GM12892 (cell line): ENCODE measurements around the gene TFPI.

Experiments used
- DNase-seq: peaks from one replicate; pipeline ENCODE4 v3.0.0; 2011; ENCODE audit not compliant: insufficient read length
- FAIRE-seq: peaks from 2 replicates; lab custom pipeline; 2011; peaks lifted over from hg19 to GRCh38; lab: Jason Lieb, UNC
- POLR2A ChIP-seq: IDR thresholded peaks from 2 replicates; pipeline ENCODE4 v1.6.1; 2011; ENCODE audit warnings: low read depth, low read length, control low read depth
- POLR2AphosphoS5 ChIP-seq: IDR thresholded peaks from 2 replicates; pipeline ENCODE4 v1.6.1; 2011; ENCODE audit warnings: low read depth, low read length, control low read depth
- TAF1 ChIP-seq: IDR thresholded peaks from 2 replicates; pipeline ENCODE4 v1.6.1; 2011; ENCODE audit warnings: low read depth, mild to moderate bottlenecking, control low read depth, low read length, borderline replicate concordance

Gene TFPI

GRCh38 chr2:187440101-187440675, 114.0 kb downstream of the TFPI start:
- no peak for TF ChIP-seq POLR2A
- TF ChIP-seq POLR2AphosphoS5, result no peak
- no peak for TF ChIP-seq TAF1
- FAIRE-seq (no peak), DNase-seq (no peak)

- FAIRE-seq (no peak), DNase-seq (no peak)
- no peak for TF ChIP-seq POLR2AphosphoS5
Observed at GRCh38 chr2:187438455-187438854, 115.8 kb downstream of the TFPI start.

GRCh38 chr2:187435756-187436155, 118.5 kb downstream of the TFPI start:
- DNase-seq, result no peak
- no peak for TF ChIP-seq POLR2A
- no peak for TF ChIP-seq POLR2AphosphoS5
- no peak for FAIRE-seq

- DNase-seq (no peak), FAIRE-seq (no peak)
- no peak for TF ChIP-seq TAF1
- no peak for TF ChIP-seq POLR2AphosphoS5
- TF ChIP-seq POLR2A, result no peak
Observed at GRCh38 chr2:187435078-187435477, 119.2 kb downstream of the TFPI start.

DNA sequence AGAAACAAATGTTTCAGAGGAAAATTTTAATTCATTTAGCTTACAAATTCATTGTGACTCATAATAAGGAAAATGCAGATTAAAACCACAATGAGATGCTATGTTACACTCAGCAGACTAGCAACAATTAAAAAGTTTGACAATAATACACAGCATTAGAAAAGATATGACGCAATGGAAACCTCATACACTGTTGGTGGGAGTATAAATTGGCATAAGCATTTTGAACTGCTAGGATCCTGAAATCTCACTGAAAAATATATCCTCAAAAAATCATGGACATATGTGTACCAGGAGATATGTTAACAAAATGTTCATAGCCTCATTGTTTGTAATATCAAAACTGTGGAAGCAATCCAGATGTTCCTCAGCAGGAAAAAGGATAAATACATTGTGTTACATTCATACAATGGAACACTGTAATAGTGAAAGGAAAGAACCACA, 119.9 kb downstream of the TFPI start:
- no peak for TF ChIP-seq TAF1
- no peak for TF ChIP-seq POLR2AphosphoS5
- no peak for TF ChIP-seq POLR2A
- FAIRE-seq (no peak), DNase-seq (no peak)

DNA sequence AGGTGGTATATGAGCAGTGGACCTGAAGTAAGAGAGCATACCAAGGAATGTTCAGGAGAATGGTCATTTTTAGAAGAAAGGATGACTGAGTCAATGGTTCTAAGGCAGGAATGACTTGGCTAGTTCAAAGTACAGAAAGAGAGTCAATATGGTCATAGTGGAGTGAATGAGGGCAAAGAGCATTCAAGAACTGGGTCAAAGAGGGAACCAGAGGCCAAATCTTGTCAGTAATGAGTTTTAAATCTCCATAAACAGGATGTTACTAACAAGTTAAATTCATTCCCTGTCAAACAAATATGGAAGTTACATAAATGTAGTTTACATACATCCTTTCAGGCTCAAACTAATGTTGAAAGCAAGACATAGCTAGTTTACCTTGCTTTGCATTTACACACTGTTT, 122.3 kb downstream of the TFPI start:
- FAIRE-seq (no peak), DNase-seq (no peak)
- no peak for TF ChIP-seq TAF1
- no peak for TF ChIP-seq POLR2A
- no peak for TF ChIP-seq POLR2AphosphoS5

- FAIRE-seq, result no peak
Observed at GRCh38 chr2:187429989-187430388, 124.2 kb downstream of the TFPI start.

DNA sequence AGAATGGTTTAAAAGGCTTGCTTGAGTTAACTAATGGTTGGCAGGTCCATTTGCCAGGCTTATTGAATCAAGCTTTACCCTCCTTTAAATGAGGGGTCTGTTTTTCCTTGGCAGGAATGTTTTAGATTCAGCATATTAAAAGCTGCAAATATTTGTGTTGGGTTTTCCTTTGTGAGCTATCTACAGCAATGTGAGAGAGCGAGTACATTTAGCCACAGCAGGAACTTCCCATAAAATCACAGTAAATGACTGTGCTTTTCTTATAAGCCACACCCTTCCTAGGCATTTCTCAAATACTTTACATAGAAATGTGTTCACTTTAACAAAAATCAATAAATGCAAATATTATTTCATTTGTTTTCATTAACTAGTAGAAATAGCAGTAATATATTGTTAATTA, 130.1 kb downstream of the TFPI start:
- no peak for FAIRE-seq
- TF ChIP-seq POLR2AphosphoS5, result no peak
- TF ChIP-seq POLR2A, result no peak
- no peak for TF ChIP-seq TAF1

More at GRCh38 chr2:187429989-187430388, 124.2 kb downstream of the TFPI start:
- TF ChIP-seq TAF1 (no peak), POLR2A (no peak), POLR2AphosphoS5 (no peak)
- no peak for DNase-seq

DNA sequence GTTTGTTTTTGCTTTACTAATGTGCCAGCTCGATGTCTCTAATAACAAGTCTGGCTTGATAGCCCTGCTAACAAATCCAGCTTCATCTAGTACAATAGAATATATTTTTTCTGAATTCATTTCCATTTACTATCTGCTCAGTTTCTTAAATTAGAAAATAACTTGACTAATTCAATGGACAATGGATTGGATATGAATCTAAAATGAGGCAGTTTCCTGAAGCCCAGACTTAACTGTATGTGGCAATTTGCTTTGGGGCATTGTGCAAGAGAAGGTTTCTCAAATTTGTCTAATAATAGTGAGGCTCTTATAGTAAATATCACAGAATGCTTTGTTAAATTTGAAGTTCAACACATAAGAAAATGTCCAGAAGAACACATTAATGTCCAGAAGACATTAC, 132.0 kb downstream of the TFPI start:
- TF ChIP-seq POLR2AphosphoS5, result no peak
- no peak for TF ChIP-seq POLR2A
- TF ChIP-seq TAF1, result no peak
- FAIRE-seq (no peak), DNase-seq (no peak)

More for the DNA sequence above, 130.1 kb downstream of the TFPI start:
- DNase-seq, result no peak

GRCh38 chr2:187421519-187421918, 132.7 kb downstream of the TFPI start:
- FAIRE-seq (no peak), DNase-seq (no peak)
- TF ChIP-seq TAF1 (no peak), POLR2AphosphoS5 (no peak), POLR2A (no peak)

GRCh38 chr2:187419808-187420207, 134.4 kb downstream of the TFPI start:
- no peak for DNase-seq
- FAIRE-seq, result no peak
- TF ChIP-seq POLR2AphosphoS5 (no peak), POLR2A (no peak), TAF1 (no peak)

GRCh38 chr2:187415449-187415848, 138.8 kb downstream of the TFPI start:
- no peak for FAIRE-seq
- no peak for DNase-seq
- TF ChIP-seq TAF1 (no peak), POLR2A (no peak), POLR2AphosphoS5 (no peak)
